NT2/D1 (cell line): ENCODE measurements around the gene LRRC8E.

Experiments
- SUZ12 ChIP-seq: IDR thresholded peaks from 2 replicates; pipeline ENCODE4 v1.6.1; 2011; ENCODE audit not compliant: insufficient read length, insufficient read depth; ENCODE audit errors: extremely low read depth
- YY1 ChIP-seq: IDR thresholded peaks from 2 replicates; pipeline ENCODE4 v1.6.1; 2011; ENCODE audit not compliant: insufficient read length, insufficient read depth
- ZNF274 ChIP-seq: IDR thresholded peaks from 2 replicates; pipeline ENCODE4 v1.6.1; 2011; ENCODE audit warnings: mild to moderate bottlenecking, low read depth, low read length

DNA sequence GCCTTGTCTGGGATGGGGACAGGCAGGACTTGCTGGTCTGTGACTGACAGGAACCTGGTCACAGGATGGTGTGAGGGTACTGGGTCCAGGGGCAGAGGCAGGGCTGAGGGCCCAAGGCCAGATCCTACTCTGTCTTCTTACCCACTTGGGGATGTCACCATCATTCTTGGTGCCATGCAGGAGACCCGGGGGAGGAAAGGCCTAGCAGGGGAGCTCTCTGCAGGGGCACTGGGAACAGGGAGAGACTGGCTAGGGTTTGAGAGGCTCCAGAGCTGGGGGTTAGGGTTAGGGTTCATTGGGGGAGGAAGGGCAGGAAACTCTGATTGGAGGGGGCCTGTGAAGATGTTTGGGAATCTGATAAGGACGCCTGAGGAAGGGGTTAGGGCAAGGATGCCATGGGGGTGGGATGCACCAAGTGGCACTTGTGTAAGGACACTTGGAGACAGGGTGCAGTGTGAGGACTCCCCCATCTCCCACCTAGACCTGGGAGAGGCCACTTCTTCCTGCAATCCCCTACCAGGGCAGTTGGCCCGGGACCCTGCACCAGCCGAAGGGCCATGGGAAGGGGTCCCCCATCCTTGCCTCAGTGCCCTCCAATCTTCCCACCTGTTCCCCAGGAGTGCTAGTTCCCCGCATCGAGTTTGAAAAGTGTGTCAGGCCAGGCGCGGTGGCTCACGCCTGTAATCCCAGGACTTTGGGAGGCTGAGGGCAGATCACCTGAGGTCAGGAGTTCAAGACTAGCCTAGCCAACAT is 21.0 kb upstream of the LRRC8E start:
- TF ChIP-seq YY1 (no peak), SUZ12 (no peak), ZNF274 (no peak)
